ENCODE data around the gene TMCO6.

DNA sequence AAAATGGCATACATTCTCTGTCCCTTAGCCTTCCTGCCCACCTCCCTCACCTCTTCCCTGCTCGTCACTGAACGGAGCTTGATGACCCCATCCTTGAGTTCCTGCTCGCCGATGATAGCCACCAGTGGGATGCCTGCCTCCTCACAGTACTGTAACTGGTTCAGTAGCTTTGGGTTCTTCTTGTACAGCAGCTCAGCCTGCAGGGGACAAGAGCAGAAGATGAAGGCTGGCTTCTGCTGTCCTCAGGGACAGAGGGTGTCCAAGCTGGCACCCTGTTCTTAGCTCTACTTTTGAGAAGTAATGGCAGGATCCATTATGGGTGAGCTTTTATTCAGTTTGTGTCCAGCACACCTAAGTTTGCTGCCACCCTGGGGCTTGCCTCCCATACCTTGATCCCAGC is 35.4 kb downstream of the TMCO6 start:
- TF ChIP-seq, protein P1, sequence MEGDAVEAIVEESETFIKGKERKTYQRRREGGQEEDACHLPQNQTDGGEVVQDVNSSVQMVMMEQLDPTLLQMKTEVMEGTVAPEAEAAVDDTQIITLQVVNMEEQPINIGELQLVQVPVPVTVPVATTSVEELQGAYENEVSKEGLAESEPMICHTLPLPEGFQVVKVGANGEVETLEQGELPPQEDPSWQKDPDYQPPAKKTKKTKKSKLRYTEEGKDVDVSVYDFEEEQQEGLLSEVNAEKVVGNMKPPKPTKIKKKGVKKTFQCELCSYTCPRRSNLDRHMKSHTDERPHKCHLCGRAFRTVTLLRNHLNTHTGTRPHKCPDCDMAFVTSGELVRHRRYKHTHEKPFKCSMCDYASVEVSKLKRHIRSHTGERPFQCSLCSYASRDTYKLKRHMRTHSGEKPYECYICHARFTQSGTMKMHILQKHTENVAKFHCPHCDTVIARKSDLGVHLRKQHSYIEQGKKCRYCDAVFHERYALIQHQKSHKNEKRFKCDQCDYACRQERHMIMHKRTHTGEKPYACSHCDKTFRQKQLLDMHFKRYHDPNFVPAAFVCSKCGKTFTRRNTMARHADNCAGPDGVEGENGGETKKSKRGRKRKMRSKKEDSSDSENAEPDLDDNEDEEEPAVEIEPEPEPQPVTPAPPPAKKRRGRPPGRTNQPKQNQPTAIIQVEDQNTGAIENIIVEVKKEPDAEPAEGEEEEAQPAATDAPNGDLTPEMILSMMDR (conservative IDR thresholded peaks at IDR 0.05 in 1 of 2, IDR thresholded peaks at IDR 0.05 in 1 of 2; ENCODE audit: extremely low read depth in 1 of 2, insufficient read depth in 1 of 2, low read depth in 1 of 2, low read length in 2 of 2) = no peak
- TF ChIP-seq EZH2 (IDR thresholded peaks at IDR 0.05; ENCODE audit: borderline replicate concordance, low read length) = no peak

All from mammary epithelial cell (primary cell).